GM23338 (cell line): ENCODE measurements around the gene MYOCD. TPM values are rescaled to one million over a fixed set of nuclear protein-coding genes. Genes with fewer than 3 reads are reported as not detected.

Experiments
- ATAC-seq: fragments of 200-7000 bp; cut with Tn5 transposase; 3 replicates; pipeline ENCODE4 v1.9.1; 2020
- DNase-seq: peaks from one replicate; pipeline ENCODE4 v3.0.0-alpha.2; 2015; ENCODE audit warnings: low spot score
- H2AFZ ChIP-seq: fragments of 200-600 bp; sonication (generic); 2 replicates; pipeline ENCODE4 v1.8.0; 2016; ENCODE audit warnings: antibody characterized with exemption, mild to moderate bottlenecking, moderate library complexity
- H3F3A ChIP-seq: fragments of 200-600 bp; sonication (generic); replicated peaks from 2 replicates; pipeline ENCODE4 v1.8.0; 2017; ENCODE audit warnings: antibody characterized with exemption, mixed run types, low read depth
- H3K27ac ChIP-seq: fragments of 200-600 bp; sonication (generic); 2 replicates; pipeline ENCODE4 v1.6.1; 2016; ENCODE audit warnings: low read depth
- H3K27me3 ChIP-seq: fragments of 200-600 bp; sonication (generic); 2 replicates; pipeline ENCODE4 v1.8.0; 2016; ENCODE audit warnings: mild to moderate bottlenecking, mixed run types, moderate library complexity; ENCODE audit not compliant: insufficient read depth
- H3K36me3 ChIP-seq: fragments of 200-600 bp; sonication (generic); 2 replicates; pipeline ENCODE4 v1.8.0; 2016; ENCODE audit warnings: mild to moderate bottlenecking; ENCODE audit not compliant: insufficient read depth
- H3K4me1 ChIP-seq: fragments of 200-600 bp; sonication (generic); 2 replicates; pipeline ENCODE4 v1.8.0; 2016; ENCODE audit warnings: mild to moderate bottlenecking, moderate library complexity; ENCODE audit not compliant: insufficient read depth
- H3K4me2 ChIP-seq: fragments of 200-600 bp; sonication (generic); 2 replicates; pipeline ENCODE4 v1.7.1; 2017; ENCODE audit warnings: mixed run types
- H3K4me3 ChIP-seq: fragments of 200-600 bp; sonication (generic); 2 replicates; pipeline ENCODE4 v1.6.1; 2016; ENCODE audit warnings: mixed run types
- H3K79me2 ChIP-seq: fragments of 200-600 bp; sonication (generic); replicated peaks from 2 replicates; pipeline ENCODE4 v1.8.0; 2017; ENCODE audit warnings: mild to moderate bottlenecking; ENCODE audit not compliant: insufficient read depth
- H3K9me2 ChIP-seq: fragments of 200-600 bp; sonication (generic); 2 replicates; pipeline ENCODE4 v1.8.0; 2017; ENCODE audit not compliant: insufficient read depth
- H4K20me1 ChIP-seq: fragments of 200-600 bp; sonication (generic); replicated peaks from 2 replicates; pipeline ENCODE4 v1.8.0; 2017; ENCODE audit warnings: mild to moderate bottlenecking; ENCODE audit not compliant: insufficient read depth
- H3K27ac Mint-ChIP-seq: 2 replicates; pipeline ENCODE4 v1.8.0; 2020; ENCODE audit warnings: inconsistent platforms, mild to moderate bottlenecking, moderate library complexity, mixed read lengths
- H3K27me3 Mint-ChIP-seq: 3 replicates; pipeline ENCODE4 v1.8.0; 2022; ENCODE audit warnings: low read depth, mild to moderate bottlenecking, moderate library complexity, mixed read lengths, inconsistent platforms; ENCODE audit not compliant: insufficient read depth, poor library complexity
- H3K36me3 Mint-ChIP-seq: 3 replicates; pipeline ENCODE4 v1.8.0; 2021; ENCODE audit warnings: low read depth, mild to moderate bottlenecking, inconsistent platforms, moderate library complexity, mixed read lengths
- H3K4me1 Mint-ChIP-seq: 3 replicates; pipeline ENCODE4 v1.8.0; 2020; ENCODE audit warnings: mild to moderate bottlenecking, inconsistent platforms, mixed read lengths
- H3K4me3 Mint-ChIP-seq: 3 replicates; pipeline ENCODE4 v1.8.0; 2021; ENCODE audit warnings: moderate library complexity, mild to moderate bottlenecking, inconsistent platforms, mixed read lengths
- H3K9me3 Mint-ChIP-seq: 3 replicates; pipeline ENCODE4 v1.8.0; 2020; ENCODE audit warnings: moderate library complexity, mild to moderate bottlenecking, inconsistent platforms, mixed read lengths
- CREB1 ChIP-seq: fragments of 250-450 bp; sonication (Bioruptor Pico); IDR thresholded peaks from 2 replicates; pipeline ENCODE4 v1.5.0; 2020; ENCODE audit warnings: low read depth, mild to moderate bottlenecking, moderate library complexity
- EZH2 ChIP-seq: fragments of 200-600 bp; sonication (generic); IDR thresholded peaks from one replicate; pipeline ENCODE4 v1.8.0; 2017; ENCODE audit warnings: antibody characterized with exemption, mild to moderate bottlenecking, low read depth; ENCODE audit not compliant: unreplicated experiment
- JUNB ChIP-seq: IDR thresholded peaks from one replicate; pipeline ENCODE4 v1.6.1; 2016; ENCODE audit warnings: antibody characterized with exemption; ENCODE audit not compliant: unreplicated experiment
- ZNF114 ChIP-seq: fragments of 250-450 bp; sonication (Bioruptor Pico); IDR thresholded peaks from 2 replicates; pipeline ENCODE4 v1.5.0; 2020; ENCODE audit warnings: mild to moderate bottlenecking, moderate library complexity
- ZNF331 ChIP-seq: fragments of 250-450 bp; sonication (Bioruptor Pico); IDR thresholded peaks from 2 replicates; pipeline ENCODE4 v1.5.0; 2020; ENCODE audit warnings: low read depth, mild to moderate bottlenecking, moderate library complexity
- polyA plus RNA-seq: library from polyadenylated mRNA; unstranded; fragments of >200 nt; fragmentation: Nextera tagmentation; extraction: Ambion mirVana; gene quantifications from 2 replicates; pipeline ENCODE4 v1.2.1, GENCODE V29; 2016
- total RNA-seq: library from RNA; depleted of rRNA; stranded (reverse); fragments of >200 nt; shearing (Covaris generic); gene quantifications from 2 replicates; pipeline ENCODE4 v1.2.3, GENCODE V29; 2014
- TF ChIP-seq, protein P1 (sequence below): fragments of 250-450 bp; sonication (Bioruptor Pico); IDR thresholded peaks from 2 replicates; pipeline ENCODE4 v1.5.0; 2020; ENCODE audit warnings: mild to moderate bottlenecking, moderate library complexity
- TF ChIP-seq, protein P2 (sequence below): IDR thresholded peaks from one replicate; pipeline ENCODE4 v1.6.1; 2018; ENCODE audit warnings: antibody characterized with exemption; ENCODE audit not compliant: unreplicated experiment
- TF ChIP-seq, protein P3 (sequence below): IDR thresholded peaks from 2 replicates; pipeline ENCODE4 v1.6.1; 2016; ENCODE audit warnings: antibody characterized with exemption

Gene MYOCD
- total and polyA plus RNA-seq, 2 experiments from 2014 or later: 0.80 to 2.4 TPM

DNA sequence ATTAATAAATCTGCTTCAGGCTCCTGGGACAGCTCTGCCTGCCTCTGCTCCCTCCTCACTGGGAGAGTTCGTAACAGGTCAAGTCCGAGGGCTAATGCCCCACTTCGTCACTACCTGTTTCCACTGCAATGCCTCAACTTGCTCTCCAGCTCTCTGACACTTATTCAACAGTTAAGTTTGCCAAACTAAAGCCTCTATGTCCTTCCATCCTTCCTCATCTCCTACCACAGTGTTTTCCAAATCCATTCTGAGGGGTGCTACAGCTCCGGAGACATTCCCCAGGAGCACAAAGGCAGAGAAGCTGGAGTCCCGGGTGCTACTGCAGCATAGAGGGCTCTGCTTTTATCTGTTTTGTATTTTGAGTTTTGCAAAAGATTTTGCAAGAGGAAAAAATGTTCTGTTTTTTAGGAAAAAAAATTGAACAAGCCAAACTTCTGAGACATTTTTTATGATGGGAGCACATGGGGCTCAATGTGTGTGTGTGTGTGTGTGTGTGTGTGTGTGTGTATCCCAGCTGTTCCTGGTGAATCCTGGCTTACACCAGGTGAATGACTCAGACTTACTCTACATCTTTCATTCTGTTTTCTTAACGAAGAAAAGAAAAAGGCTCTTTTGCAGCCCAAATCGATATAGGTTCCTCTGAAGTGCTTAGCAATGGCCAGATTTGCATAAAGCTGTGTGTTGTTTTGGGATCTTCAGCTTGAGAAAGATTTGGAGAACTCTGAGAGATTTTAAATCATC is 46.1 kb upstream of the MYOCD start:
- H3K4me1 Mint-ChIP-seq: peaks cover 33% of the 10 kb centered on the region
- DNase-seq: no peak
- H3K9me3 Mint-ChIP-seq: no peaks in the 10 kb centered on the region; the same call in 2 of the 3 replicates
- Histone ChIP-seq H3K4me1 (peaks cover 25% of the 10 kb centered on the region), H4K20me1 (no peaks in the 10 kb centered on the region), H3F3A (no peaks in the 10 kb centered on the region), H3K27me3 (no peaks in the 10 kb centered on the region), H2AFZ (peak overlapping the region; percentile 99), H3K4me3 (no peak overlapping the region), H3K4me2 (peak overlapping the region; percentile 42; the same call in 1 of the 2 replicates), H3K27ac (peak overlapping the region; percentile 29; the same call in 1 of the 2 replicates), H3K79me2 (no peaks in the 10 kb centered on the region), H3K9me2 (no peaks in the 10 kb centered on the region), H3K36me3 (no peaks in the 10 kb centered on the region)
- peak overlapping the region; percentile 15; the same call in 1 of the 2 replicates for H3K27ac Mint-ChIP-seq
- no peak for TF ChIP-seq CREB1 (CRISPR knock-in tag)
- H3K27me3 Mint-ChIP-seq: peaks cover 2% of the 10 kb centered on the region
- H3K4me3 Mint-ChIP-seq: no peak overlapping the region
- H3K36me3 Mint-ChIP-seq: no peaks in the 10 kb centered on the region
- peak; percentile 66 for ATAC-seq

DNA sequence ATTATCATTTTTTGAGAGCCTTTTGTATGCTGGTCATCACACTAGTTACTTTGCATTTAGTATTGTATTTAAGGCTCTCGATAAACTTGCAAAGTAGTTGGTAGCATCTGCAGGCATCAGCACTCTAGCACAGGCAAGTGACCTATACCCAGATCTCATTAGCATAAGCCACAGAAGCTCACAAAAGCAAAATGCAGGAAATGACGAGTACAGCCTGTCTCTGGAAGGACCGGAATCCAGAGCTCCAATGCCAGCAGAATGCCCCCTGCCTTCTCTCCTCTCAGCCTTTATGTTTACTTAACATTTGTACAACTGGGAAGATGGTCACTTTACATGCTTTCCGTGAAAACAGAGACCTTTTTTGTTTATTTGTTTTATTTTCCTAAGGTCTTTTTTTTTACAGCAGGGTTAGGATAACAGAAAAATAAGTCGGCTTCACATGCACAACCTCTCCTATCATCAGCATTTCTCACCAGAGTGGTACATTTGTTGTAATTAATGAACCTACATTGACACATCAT is 45.4 kb upstream of the MYOCD start:
- Histone ChIP-seq H3K79me2 (no peaks in the 10 kb centered on the region), H3K4me2 (peak overlapping the region; percentile 42; the same call in 1 of the 2 replicates), H3K27ac (peak overlapping the region; percentile 29; the same call in 1 of the 2 replicates), H3K27me3 (no peaks in the 10 kb centered on the region), H4K20me1 (no peaks in the 10 kb centered on the region), H3F3A (no peaks in the 10 kb centered on the region), H2AFZ (peak overlapping the region; percentile 99), H3K9me2 (no peaks in the 10 kb centered on the region), H3K4me3 (no peak overlapping the region), H3K36me3 (no peaks in the 10 kb centered on the region), H3K4me1 (peaks cover 28% of the 10 kb centered on the region)
- Mint-ChIP-seq H3K27me3 (peaks cover 2% of the 10 kb centered on the region), H3K9me3 (no peaks in the 10 kb centered on the region; the same call in 2 of the 3 replicates), H3K36me3 (no peaks in the 10 kb centered on the region), H3K4me1 (peaks cover 38% of the 10 kb centered on the region), H3K4me3 (no peak overlapping the region), H3K27ac (no peak overlapping the region)
- DNase-seq (no peak), ATAC-seq (peak; percentile 63)
- TF ChIP-seq ZNF331: no peak
- TF ChIP-seq ZNF114 (CRISPR knock-in tag): no peak
- TF ChIP-seq EZH2: no peak
- TF ChIP-seq, protein P1, sequence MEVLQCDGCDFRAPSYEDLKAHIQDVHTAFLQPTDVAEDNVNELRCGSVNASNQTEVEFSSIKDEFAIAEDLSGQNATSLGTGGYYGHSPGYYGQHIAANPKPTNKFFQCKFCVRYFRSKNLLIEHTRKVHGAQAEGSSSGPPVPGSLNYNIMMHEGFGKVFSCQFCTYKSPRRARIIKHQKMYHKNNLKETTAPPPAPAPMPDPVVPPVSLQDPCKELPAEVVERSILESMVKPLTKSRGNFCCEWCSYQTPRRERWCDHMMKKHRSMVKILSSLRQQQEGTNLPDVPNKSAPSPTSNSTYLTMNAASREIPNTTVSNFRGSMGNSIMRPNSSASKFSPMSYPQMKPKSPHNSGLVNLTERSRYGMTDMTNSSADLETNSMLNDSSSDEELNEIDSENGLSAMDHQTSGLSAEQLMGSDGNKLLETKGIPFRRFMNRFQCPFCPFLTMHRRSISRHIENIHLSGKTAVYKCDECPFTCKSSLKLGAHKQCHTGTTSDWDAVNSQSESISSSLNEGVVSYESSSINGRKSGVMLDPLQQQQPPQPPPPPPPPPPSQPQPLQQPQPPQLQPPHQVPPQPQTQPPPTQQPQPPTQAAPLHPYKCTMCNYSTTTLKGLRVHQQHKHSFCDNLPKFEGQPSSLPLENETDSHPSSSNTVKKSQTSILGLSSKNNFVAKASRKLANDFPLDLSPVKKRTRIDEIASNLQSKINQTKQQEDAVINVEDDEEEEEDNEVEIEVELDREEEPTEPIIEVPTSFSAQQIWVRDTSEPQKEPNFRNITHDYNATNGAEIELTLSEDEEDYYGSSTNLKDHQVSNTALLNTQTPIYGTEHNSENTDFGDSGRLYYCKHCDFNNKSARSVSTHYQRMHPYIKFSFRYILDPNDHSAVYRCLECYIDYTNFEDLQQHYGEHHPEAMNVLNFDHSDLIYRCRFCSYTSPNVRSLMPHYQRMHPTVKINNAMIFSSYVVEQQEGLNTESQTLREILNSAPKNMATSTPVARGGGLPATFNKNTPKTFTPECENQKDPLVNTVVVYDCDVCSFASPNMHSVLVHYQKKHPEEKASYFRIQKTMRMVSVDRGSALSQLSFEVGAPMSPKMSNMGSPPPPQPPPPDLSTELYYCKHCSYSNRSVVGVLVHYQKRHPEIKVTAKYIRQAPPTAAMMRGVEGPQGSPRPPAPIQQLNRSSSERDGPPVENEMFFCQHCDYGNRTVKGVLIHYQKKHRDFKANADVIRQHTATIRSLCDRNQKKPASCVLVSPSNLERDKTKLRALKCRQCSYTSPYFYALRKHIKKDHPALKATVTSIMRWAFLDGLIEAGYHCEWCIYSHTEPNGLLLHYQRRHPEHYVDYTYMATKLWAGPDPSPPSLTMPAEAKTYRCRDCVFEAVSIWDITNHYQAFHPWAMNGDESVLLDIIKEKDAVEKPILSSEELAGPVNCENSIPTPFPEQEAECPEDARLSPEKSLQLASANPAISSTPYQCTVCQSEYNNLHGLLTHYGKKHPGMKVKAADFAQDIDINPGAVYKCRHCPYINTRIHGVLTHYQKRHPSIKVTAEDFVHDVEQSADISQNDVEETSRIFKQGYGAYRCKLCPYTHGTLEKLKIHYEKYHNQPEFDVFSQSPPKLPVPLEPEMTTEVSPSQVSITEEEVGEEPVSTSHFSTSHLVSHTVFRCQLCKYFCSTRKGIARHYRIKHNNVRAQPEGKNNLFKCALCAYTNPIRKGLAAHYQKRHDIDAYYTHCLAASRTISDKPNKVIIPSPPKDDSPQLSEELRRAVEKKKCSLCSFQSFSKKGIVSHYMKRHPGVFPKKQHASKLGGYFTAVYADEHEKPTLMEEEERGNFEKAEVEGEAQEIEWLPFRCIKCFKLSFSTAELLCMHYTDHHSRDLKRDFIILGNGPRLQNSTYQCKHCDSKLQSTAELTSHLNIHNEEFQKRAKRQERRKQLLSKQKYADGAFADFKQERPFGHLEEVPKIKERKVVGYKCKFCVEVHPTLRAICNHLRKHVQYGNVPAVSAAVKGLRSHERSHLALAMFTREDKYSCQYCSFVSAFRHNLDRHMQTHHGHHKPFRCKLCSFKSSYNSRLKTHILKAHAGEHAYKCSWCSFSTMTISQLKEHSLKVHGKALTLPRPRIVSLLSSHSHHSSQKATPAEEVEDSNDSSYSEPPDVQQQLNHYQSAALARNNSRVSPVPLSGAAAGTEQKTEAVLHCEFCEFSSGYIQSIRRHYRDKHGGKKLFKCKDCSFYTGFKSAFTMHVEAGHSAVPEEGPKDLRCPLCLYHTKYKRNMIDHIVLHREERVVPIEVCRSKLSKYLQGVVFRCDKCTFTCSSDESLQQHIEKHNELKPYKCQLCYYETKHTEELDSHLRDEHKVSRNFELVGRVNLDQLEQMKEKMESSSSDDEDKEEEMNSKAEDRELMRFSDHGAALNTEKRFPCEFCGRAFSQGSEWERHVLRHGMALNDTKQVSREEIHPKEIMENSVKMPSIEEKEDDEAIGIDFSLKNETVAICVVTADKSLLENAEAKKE (CRISPR knock-in tag): no peak
- TF ChIP-seq, protein P2, sequence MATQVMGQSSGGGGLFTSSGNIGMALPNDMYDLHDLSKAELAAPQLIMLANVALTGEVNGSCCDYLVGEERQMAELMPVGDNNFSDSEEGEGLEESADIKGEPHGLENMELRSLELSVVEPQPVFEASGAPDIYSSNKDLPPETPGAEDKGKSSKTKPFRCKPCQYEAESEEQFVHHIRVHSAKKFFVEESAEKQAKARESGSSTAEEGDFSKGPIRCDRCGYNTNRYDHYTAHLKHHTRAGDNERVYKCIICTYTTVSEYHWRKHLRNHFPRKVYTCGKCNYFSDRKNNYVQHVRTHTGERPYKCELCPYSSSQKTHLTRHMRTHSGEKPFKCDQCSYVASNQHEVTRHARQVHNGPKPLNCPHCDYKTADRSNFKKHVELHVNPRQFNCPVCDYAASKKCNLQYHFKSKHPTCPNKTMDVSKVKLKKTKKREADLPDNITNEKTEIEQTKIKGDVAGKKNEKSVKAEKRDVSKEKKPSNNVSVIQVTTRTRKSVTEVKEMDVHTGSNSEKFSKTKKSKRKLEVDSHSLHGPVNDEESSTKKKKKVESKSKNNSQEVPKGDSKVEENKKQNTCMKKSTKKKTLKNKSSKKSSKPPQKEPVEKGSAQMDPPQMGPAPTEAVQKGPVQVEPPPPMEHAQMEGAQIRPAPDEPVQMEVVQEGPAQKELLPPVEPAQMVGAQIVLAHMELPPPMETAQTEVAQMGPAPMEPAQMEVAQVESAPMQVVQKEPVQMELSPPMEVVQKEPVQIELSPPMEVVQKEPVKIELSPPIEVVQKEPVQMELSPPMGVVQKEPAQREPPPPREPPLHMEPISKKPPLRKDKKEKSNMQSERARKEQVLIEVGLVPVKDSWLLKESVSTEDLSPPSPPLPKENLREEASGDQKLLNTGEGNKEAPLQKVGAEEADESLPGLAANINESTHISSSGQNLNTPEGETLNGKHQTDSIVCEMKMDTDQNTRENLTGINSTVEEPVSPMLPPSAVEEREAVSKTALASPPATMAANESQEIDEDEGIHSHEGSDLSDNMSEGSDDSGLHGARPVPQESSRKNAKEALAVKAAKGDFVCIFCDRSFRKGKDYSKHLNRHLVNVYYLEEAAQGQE: no peak
- TF ChIP-seq JUNB: no peak
- TF ChIP-seq, protein P3, sequence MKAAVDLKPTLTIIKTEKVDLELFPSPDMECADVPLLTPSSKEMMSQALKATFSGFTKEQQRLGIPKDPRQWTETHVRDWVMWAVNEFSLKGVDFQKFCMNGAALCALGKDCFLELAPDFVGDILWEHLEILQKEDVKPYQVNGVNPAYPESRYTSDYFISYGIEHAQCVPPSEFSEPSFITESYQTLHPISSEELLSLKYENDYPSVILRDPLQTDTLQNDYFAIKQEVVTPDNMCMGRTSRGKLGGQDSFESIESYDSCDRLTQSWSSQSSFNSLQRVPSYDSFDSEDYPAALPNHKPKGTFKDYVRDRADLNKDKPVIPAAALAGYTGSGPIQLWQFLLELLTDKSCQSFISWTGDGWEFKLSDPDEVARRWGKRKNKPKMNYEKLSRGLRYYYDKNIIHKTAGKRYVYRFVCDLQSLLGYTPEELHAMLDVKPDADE: no peak
